Measurements from ENCODE around the gene FBLN5. TPM values are rescaled to one million over a fixed set of nuclear protein-coding genes. Genes with fewer than 3 reads are reported as not detected.

FBLN5 gene
- total and polyA plus RNA-seq, 2 donors (not counting 1 experiment from before 2014, with no cell fraction given) = 33.4 to 47.5 TPM

- no peak overlapping the region for H3K4me2 ChIP-seq (ENCODE audit: extremely low read depth, insufficient read depth, low read length)
- H3K27me3 ChIP-seq (ENCODE audit: control insufficient read depth, insufficient read depth, low read length) = no peaks in the 10 kb centered on the region
- H3K36me3 ChIP-seq (ENCODE audit: control insufficient read depth, insufficient read depth, low read length) = peaks cover 6% of the 10 kb centered on the region
- H4K20me1 ChIP-seq (ENCODE audit: control insufficient read depth, extremely low read depth, insufficient read depth, low read length) = no peaks in the 10 kb centered on the region
- no peak overlapping the region for H3K27ac ChIP-seq (ENCODE audit: insufficient read depth, low read length)
- no peaks in the 10 kb centered on the region for H3K4me1 ChIP-seq (ENCODE audit: control insufficient read depth, extremely low read depth, insufficient read depth, low read length)
- no peak overlapping the region for H2AFZ ChIP-seq (ENCODE audit: low read length)
- H3K79me2 ChIP-seq (ENCODE audit: control insufficient read depth, insufficient read depth, low read length) = no peaks in the 10 kb centered on the region
- no peak for TF ChIP-seq EZH2 (IDR thresholded peaks at IDR 0.05; ENCODE audit: low read length, missing control alignments)
- TF ChIP-seq CTCF (conservative IDR thresholded peaks at IDR 0.05 in 1 of 2, IDR thresholded peaks at IDR 0.05 in 1 of 2; ENCODE audit: low read depth in 1 of 2, low read length in 2 of 2) = no peak
- DNase-seq (ENCODE audit: low read depth in 2 of 2) = peak; percentile 58 to 59
- no peak overlapping the region for H3K9ac ChIP-seq (ENCODE audit: insufficient read depth, low read length)
- H3K4me3 ChIP-seq (replicated peaks in 1 of 4; ENCODE audit: control extremely low read depth in 1 of 4, insufficient read depth in 1 of 4, low read depth in 3 of 4, low read length in 4 of 4) = no peak overlapping the region
- no peaks in the 10 kb centered on the region for H3K9me3 ChIP-seq (ENCODE audit: control insufficient read depth, insufficient read depth, low read depth, low read length)
Observed at GRCh38 chr14:91985521-91986255, 38.2 kb upstream of the FBLN5 start.

DNA sequence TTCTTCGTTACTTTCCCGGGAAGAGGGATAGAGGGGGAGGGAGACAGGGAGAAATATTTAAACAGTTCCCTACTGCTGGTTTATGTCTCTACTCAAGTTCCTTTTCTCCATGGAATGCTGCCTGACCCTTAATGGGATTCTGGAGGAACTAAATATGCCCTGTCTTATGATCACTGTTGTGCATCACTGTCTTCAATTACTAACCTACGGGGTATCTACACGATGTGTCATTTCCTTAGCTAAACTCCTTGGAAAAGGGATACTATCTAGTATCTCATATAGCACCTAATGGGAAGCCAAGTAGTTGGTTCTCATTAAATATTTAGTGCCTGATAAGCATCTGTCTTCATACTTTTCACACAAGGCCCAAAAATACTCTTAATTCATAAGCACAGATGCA, 37.5 kb upstream of the FBLN5 start:
- no peak overlapping the region for H3K4me3 ChIP-seq (replicated peaks in 1 of 4; ENCODE audit: control extremely low read depth in 1 of 4, insufficient read depth in 1 of 4, low read depth in 3 of 4, low read length in 4 of 4)
- no peak overlapping the region for H3K27ac ChIP-seq (ENCODE audit: insufficient read depth, low read length)
- no peaks in the 10 kb centered on the region for H4K20me1 ChIP-seq (ENCODE audit: control insufficient read depth, extremely low read depth, insufficient read depth, low read length)
- no peak for TF ChIP-seq CTCF (conservative IDR thresholded peaks at IDR 0.05 in 1 of 2, IDR thresholded peaks at IDR 0.05 in 1 of 2; ENCODE audit: low read depth in 1 of 2, low read length in 2 of 2)
- TF ChIP-seq EZH2 (IDR thresholded peaks at IDR 0.05; ENCODE audit: low read length, missing control alignments) = no peak
- peaks cover 6% of the 10 kb centered on the region for H3K36me3 ChIP-seq (ENCODE audit: control insufficient read depth, insufficient read depth, low read length)
- no peaks in the 10 kb centered on the region for H3K9me3 ChIP-seq (ENCODE audit: control insufficient read depth, insufficient read depth, low read depth, low read length)
- H3K27me3 ChIP-seq (ENCODE audit: control insufficient read depth, insufficient read depth, low read length) = no peaks in the 10 kb centered on the region
- no peak overlapping the region for H2AFZ ChIP-seq (ENCODE audit: low read length)
- H3K9ac ChIP-seq (ENCODE audit: insufficient read depth, low read length) = no peak overlapping the region
- no peak overlapping the region for H3K4me2 ChIP-seq (ENCODE audit: extremely low read depth, insufficient read depth, low read length)
- H3K4me1 ChIP-seq (ENCODE audit: control insufficient read depth, extremely low read depth, insufficient read depth, low read length) = no peaks in the 10 kb centered on the region
- peak; percentile 22 to 81 for DNase-seq (ENCODE audit: low read depth in 2 of 2)
- H3K79me2 ChIP-seq (ENCODE audit: control insufficient read depth, insufficient read depth, low read length) = no peaks in the 10 kb centered on the region

- H2AFZ ChIP-seq (ENCODE audit: low read length) = no peak overlapping the region
- no peaks in the 10 kb centered on the region for H3K27me3 ChIP-seq (ENCODE audit: control insufficient read depth, insufficient read depth, low read length)
- H3K4me2 ChIP-seq (ENCODE audit: extremely low read depth, insufficient read depth, low read length) = no peak overlapping the region
- H3K27ac ChIP-seq (ENCODE audit: insufficient read depth, low read length) = no peak overlapping the region
- H4K20me1 ChIP-seq (ENCODE audit: control insufficient read depth, extremely low read depth, insufficient read depth, low read length) = no peaks in the 10 kb centered on the region
- H3K4me3 ChIP-seq (replicated peaks in 1 of 4; ENCODE audit: control extremely low read depth in 1 of 4, insufficient read depth in 1 of 4, low read depth in 3 of 4, low read length in 4 of 4) = no peak overlapping the region
- DNase-seq (ENCODE audit: low read depth in 2 of 2) = peak in 1 of 2 donors; percentile 35
- H3K36me3 ChIP-seq (ENCODE audit: control insufficient read depth, insufficient read depth, low read length) = peaks cover 6% of the 10 kb centered on the region
- no peaks in the 10 kb centered on the region for H3K9me3 ChIP-seq (ENCODE audit: control insufficient read depth, insufficient read depth, low read depth, low read length)
- H3K4me1 ChIP-seq (ENCODE audit: control insufficient read depth, extremely low read depth, insufficient read depth, low read length) = peaks cover 6% of the 10 kb centered on the region
- H3K79me2 ChIP-seq (ENCODE audit: control insufficient read depth, insufficient read depth, low read length) = no peaks in the 10 kb centered on the region
- no peak overlapping the region for H3K9ac ChIP-seq (ENCODE audit: insufficient read depth, low read length)
- TF ChIP-seq CTCF (conservative IDR thresholded peaks at IDR 0.05 in 1 of 2, IDR thresholded peaks at IDR 0.05 in 1 of 2; ENCODE audit: low read depth in 1 of 2, low read length in 2 of 2) = no peak
- TF ChIP-seq EZH2 (IDR thresholded peaks at IDR 0.05; ENCODE audit: low read length, missing control alignments) = no peak
Observed at GRCh38 chr14:91983588-91983987, 36.1 kb upstream of the FBLN5 start.

All from fibroblast of lung (primary cell).